WTC11 (cell line): ENCODE data around the gene IFNAR1. TPM values are rescaled to one million over a fixed set of nuclear protein-coding genes. Genes with fewer than 3 reads are reported as not detected.

Source experiments
- total RNA-seq: library from RNA; stranded (reverse); gene quantifications from 3 replicates; pipeline ENCODE4 v1.2.3, GENCODE V29; 2021

Gene IFNAR1
- total RNA-seq, 1 experiment from 2014 or later: 12.2 TPM

Other genes with a start within 250 kb of the IFNAR1 start
- 13.3 to 19.1 TPM (median 16.4 TPM) in 3 replicates for gene IFNAR2, start 95.0 kb upstream of the IFNAR1 start, total RNA-seq
- 3.7 to 5.1 TPM (median 4.1 TPM) in 3 replicates for gene IL10RB, start 58.6 kb upstream of the IFNAR1 start, total RNA-seq
- 34.1 to 37.3 TPM (median 35.7 TPM) in 3 replicates for gene IFNGR2, start 78.4 kb downstream of the IFNAR1 start, total RNA-seq
- 21.0 to 26.0 TPM (median 25.4 TPM) in 3 replicates for gene TMEM50B, start 155.0 kb downstream of the IFNAR1 start, total RNA-seq
- 2.6 to 4.0 TPM (median 3.5 TPM) in 3 replicates for gene DNAJC28, start 166.7 kb downstream of the IFNAR1 start, total RNA-seq
- gene GART, start 217.1 kb downstream of the IFNAR1 start, total RNA-seq: 173 to 223 TPM (median 177 TPM) in 3 replicates
- 259 to 309 TPM (median 274 TPM) in 3 replicates for gene SON, start 218.1 kb downstream of the IFNAR1 start, total RNA-seq